ENCODE data around the gene GIGYF1.
A peak's percentile ranks its signal among the peaks of the same experiment; 100 is the strongest.

Gene GIGYF1

DNA sequence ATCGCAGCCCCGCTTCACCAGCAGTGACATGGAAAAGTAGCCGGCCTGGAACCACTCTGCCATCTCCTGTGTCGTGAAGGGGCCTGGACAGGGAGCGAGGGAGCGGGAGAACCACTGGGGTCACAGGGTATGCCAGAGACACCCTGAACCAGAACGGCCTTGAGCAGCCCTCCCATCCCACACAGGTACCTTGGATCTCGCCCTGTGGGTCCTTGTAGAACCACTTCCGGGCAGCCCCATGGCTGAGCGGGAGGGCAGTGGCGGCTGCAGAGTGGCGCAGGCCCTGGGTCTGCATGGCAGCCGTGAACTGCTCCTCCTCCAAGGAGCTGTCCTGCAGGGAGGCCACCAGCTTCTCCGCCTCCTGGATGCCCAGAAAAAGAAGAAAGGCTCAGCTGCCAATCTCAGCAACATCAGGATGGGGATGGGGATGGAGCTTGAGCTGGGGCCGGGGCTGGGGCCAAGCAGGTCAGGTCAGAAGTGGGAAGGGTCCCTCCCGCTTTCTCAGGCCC, 9.5 kb downstream of the GIGYF1 start:
- DNase-seq (ENCODE audit: low spot score), result no peak

DNA sequence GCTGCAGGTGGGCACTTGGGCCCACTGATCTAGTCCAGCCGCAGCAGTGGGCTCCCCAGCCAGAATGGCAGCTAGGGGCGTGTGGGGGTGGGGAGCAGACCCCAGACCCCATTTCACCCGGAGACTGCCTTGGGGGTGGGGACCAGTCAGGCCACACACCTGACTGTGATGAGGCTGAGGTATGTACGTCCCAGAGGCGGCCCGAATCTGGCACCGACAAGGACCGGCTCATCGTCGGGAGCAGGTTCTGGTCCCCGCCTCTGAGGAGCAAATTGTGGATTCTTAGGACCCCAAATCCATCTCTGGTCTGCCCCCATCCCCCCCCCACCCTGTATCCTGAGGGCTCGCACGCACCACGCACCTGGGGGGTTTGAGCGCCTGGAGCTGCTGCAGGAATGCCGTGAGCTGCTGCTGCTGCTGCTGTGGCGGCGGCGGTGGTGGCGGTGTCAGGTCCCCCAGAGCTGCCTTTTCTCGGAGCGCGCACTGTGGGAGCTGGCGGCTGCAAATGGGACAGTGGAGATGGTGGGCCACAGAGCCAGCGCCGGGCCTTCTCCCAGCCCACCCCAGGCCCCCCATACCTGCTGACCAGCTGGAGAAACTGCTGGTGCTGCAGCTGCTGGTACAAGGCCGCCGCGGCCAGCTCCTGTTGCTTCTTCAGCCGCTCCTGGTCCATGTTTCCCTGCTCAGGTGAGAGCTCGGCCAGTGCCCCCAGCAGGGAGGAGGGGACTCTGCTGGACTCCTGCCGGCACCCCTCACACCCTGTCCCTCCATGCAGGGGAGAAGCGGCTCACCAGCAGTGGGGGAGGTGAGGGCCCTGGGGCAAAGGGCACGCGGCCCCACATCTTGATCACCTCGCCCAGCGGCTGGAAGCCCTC, 10.2 kb downstream of the GIGYF1 start:
- DNase-seq (ENCODE audit: low spot score), result no peak

DNA sequence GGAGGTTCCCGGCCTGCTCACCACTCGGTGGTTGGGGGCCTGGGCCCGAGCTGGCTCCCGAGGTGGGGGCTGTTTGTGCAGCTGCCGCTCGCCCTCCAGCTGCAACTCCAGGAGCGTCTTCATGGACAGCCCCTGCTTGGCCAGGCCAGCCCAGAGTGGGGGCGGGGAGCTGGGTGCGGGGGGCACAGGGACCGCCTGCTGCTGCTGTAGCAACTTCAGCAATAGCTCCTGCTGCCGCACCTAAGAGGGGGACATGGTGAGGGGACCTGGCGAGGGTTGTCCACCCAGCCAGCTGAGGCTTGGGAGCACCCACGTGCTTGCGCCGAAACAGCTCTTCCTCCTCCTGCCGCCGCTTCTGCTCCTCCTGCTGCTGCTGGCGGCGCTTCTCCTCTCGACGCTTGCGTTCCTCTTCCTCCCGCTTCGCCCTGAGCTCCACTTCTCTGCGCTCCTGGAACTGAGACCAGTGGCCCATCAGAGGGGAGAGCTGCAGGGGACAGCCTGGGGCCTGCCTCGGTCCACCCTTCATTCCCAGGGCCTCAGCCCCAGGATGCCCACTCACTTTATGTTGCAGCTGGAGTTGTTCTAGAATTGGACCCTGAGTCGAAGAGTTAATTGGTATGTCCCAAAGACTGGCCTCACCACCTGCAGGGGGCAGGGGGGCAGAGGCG, 10.9 kb downstream of the GIGYF1 start:
- no peak for DNase-seq (ENCODE audit: low spot score)

DNA sequence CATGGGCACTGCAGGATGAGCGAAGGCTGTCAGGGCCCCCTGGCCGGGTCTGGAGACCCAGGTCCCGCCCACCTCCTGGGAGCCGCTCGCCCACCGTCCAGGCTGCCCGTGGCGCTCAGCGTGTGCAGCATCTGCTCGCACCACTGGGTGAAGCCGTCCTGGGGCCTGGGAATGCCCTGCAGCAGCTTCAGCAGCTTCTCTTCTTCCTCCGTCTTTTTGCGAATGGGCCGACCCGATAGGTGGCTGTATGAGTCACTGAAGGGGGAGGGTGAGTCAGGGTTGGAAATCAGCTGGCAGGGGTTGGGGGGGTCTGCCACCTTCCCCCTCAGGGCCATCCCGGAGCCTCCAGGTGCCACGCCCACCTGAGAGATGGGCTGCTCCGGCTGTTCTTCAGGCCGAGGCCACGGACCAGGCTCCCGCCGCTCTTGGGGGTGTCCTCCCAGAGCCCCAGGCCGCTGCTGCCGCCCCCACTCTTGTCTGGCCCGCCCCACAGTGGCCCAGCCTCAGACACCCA, 11.8 kb downstream of the GIGYF1 start:
- no peak for DNase-seq (ENCODE audit: low spot score)

DNA sequence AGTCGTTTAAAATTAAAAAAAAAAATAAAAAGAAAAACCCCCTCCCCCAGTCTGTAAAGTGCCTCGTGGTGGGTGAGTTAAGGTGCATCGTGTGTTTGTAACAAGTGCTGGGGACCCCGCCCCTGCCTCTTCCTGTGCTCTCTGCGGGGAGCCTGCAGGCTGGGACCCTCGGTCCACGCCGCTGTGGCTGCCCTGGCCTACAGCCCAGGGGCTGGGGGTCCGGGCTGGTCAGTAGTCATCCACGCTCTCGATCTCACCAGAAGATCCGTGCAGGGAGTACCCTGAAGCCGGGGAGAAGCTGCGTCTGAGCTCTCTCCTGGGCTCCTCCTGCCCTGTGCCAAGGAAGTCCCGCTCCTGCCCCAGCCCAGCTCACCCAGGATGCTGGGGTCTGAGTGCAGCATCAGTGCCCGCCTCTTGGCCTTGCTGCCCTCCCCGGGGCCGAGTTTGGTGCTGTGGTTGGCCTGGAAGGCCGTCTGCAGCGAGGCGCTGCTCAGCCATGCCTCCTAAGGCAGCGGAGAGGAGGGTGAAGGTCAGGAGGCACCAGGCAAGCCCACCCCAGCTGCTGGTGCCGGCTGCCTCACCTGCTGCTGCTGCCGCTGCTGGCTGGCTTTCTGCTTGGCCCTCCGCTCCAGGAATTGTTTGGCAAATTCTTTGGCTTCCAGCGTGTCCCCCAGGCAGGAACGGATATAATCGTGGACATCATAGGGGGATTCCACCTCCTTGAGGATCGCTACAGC, 12.4 kb downstream of the GIGYF1 start:
- no peak for DNase-seq (ENCODE audit: low spot score)

DNA sequence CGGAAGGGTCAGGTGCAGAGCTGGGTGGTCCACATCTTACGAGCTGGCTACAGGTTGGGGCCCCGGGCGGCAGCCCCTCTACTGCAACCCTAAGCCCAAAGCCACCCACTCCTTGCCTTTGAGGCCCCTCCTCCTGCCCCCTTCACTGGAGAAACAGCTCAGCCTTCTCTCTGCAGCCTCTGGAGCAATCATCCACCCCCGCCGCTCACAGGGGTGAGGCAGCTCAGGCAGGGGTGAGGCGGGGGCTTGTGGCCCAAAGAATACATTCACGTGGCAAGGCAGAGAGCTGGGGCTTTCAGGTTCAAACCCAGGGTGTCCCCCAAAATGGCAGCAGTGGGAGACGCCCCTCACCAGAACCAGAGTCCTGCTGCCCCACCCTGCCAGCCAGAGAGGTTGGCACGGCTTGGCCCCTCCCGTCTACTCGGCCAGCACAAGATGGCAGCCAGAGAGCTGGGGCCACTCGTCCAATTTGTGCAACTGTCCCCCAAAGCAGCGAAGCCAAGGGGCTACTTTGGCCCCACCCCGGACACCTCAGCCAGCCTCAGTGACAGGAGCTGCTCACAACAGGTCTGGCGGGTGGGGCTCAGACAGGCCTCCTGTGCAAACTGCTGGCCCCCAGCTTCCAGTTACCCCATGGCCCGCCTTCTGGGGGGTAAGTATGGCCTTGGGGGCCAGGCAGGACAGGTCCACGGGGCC, 13.3 kb downstream of the GIGYF1 start:
- no peak for DNase-seq (ENCODE audit: low spot score)

DNA sequence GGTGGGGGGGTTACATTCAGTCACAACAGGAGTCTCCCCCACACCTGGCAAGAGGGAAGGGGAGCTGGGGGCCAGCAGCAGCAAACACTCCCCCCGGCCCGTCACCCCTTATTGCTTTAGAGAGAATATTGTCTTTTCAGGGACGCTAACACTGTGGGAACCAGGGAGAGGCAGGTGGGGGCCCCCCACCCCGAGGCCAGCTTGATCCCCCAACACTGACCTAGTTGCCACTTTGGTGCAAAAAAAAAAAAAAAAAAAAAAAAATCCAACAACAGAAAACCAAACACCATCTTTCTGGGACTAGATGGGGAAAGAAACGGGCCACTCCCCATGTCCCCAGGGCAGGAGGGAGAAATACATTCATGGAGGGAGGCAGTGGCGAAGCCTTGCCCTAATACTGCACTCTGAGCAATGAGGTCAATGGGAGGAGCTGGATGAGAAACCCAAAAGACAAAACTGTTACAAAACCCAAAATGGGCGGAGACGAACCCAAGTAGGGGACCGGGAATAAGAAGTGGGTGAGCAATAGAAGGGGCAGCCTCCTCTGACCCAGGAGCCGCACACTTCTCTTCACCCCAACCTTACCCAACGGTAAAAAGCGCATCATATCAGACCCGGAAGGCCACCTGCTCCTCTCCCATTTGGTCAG, 14.0 kb downstream of the GIGYF1 start:
- DNase-seq (ENCODE audit: low spot score), result peak; percentile 42

DNA sequence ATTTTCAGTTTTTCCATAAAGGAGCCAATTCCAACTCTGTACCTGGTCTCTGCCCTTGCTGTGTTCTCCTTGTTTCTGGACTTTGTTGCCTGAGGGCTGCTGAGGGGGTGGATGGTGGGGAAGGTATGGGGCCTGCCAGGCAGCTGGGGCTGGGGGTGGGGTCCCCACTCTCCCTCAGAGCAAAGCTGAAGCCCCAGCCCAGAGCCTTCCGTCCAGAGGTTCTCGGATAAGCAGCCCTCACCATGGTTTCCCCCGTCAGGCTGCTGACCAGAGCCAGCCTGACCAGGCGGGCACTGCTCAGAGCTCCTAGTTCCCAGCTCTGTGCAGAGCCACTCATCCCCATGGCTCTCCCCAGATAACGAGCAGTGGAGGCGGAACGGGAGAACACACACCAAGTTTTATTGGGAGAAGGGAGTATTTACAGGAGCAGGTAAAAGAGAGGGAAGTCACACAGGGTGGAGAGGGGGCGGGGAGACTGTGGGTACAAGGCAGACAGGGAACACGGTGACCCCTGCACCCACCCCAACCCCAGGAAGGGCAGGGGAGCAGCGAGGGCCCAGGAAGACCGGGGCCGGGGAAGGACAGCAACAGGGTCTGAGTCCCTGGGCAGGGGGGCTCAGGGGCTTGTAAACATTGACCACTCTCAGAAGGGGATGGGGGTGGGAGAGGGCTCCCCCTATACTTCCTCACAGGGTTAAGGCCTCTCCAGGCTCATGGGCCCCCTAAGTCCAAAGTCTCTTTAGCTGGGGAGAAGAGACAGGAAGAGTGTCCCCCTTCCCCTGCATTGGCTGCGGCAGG, 14.7 kb downstream of the GIGYF1 start:
- no peak for DNase-seq (ENCODE audit: low spot score)

DNA sequence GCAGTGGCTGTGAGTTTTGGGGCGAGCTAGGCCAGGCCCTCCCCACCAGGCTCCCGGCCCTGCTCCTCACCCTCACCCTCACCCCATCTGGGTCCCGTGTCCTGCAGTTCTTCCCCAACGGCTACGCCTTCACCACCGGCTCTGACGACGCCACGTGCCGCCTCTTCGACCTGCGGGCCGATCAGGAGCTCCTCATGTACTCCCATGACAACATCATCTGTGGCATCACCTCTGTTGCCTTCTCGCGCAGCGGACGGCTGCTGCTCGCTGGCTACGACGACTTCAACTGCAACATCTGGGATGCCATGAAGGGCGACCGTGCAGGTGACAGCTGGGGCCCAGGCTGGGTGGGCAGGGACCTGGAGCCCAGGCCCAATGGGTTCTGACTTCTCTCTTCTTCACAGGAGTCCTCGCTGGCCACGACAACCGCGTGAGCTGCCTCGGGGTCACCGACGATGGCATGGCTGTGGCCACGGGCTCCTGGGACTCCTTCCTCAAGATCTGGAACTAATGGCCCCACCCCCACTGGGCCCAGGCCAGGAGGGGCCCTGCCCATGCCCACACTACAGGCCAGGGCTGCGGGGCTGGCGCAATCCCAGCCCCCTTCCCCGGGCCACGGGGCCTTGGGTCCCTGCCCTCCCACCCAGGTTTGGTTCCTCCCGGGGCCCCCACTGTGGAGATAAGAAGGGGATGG, 15.6 kb downstream of the GIGYF1 start:
- DNase-seq (ENCODE audit: low spot score), result peak; percentile 59

DNA sequence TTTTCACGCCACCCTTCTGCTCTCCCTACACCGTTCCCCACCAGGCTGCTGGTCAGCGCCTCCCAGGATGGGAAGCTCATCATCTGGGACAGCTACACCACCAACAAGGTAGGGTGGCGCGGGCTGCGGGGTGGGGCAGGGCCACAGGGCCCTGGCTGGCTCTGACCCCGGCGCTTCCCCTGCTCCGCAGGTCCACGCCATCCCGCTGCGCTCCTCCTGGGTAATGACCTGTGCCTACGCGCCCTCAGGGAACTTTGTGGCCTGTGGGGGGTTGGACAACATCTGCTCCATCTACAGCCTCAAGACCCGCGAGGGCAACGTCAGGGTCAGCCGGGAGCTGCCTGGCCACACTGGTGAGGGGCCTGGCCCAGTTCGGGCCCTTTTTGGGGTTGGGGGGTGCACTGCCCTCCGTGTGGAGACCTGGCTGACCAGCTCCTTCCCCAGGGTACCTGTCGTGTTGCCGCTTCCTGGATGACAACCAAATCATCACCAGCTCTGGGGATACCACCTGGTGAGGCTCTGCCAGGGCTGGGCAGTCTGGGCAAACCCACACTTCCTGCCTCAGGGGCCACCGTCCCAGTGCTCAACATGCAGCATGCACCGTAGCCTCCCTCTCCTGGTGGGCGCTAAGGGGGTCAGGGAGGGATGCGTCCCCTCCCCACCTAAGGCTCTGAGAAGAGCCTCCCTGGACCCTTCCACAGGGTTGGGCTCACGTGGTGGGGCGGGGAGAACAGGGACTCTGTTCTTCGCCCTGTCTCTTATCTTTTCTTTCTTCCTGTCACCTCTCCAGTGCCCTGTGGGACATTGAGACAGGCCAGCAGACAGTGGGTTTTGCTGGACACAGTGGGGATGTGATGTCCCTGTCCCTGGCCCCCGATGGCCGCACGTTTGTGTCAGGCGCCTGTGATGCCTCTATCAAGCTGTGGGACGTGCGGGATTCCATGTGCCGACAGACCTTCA, 16.5 kb downstream of the GIGYF1 start:
- no peak for DNase-seq (ENCODE audit: low spot score)

DNA sequence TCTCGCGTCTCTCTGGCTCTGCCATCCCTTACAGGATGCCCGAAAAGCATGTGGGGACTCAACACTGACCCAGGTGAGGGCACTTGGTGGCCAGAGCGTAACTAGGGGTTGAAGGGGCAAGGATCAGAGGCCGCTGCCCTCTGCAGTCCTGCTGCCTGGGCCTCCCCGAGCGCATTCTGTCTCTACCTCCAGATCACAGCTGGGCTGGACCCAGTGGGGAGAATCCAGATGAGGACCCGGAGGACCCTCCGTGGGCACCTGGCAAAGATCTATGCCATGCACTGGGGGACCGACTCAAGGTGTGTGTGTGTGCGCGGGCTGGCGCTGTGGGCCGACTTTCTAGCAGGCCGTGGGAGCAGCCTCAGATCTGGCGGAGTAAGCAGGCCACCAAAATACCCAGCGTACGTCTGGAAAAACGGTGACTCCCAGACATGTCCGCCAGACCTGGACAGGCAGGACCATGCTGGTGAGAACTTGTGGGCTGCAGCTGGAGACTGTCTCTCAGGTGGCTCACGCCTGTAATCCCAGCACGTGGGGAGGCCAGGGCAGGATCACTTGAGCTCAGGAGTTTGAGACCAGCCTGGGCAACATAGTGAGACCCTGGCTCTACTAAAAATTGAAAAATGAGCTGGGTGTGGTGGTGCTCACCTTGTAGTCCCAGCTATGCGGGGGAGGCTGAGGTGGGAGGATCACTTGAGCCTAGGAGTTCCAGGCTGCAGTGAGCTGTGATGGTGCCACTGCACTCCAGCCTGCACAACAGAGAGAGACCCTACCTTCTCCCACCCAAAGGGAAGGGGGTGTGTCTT, 17.3 kb downstream of the GIGYF1 start:
- DNase-seq (ENCODE audit: low spot score), result no peak

DNA sequence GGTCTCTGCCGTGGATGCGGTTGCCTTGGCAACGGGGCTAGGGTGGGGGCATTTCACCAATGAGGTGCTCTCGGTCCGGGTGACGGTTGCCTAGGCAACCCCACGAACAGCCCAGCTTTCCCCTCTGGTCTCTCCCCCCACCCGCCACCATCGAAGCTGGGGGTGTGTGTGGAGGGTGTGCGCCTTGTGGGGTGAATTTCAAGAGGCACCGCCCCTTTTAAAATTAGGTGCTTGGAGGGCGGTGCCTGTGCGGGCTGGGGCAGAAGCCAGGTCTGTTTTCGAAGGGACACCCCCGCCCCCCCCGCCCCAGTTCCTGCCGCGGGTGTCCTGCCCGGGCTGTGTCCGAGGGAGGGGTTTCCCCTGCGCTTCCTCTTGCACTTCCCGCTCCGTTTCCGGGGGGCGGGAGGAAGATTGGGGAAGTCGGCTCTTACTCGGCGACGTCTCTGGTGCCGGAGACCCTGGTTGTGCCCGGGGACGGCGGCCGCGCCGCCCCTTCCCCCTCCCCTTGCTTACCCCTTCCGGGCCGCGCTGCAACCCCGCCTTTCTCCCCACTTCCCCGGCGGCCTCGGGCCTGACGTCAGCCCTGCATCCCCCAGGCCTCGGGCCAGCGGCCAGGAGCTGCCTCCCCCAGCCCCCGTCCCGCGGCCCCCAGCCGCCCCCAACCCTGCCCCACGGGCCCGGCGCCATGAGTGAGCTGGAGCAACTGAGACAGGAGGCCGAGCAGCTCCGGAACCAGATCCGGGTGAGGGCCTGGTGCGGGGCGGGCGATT, 18.3 kb downstream of the GIGYF1 start:
- DNase-seq (ENCODE audit: low spot score), result peak; percentile 94

DNA sequence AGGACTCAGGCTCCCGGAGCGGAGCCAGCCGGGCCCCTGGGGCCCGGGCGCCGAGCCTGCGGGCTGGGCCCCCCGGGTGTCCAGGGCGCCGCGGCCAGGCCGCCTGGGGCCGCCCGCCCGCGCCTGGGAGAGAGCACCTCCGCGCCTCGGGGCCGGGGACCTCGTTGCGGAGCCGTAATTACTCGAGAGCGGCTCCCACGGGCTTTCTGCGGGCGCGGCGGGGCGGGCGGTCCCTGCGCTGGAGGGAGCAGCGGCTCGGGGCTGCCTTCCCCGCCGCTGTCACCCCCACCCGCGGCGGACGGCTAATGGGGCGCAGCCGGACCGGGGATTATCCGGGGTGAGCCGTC, 19.0 kb downstream of the GIGYF1 start:
- DNase-seq (ENCODE audit: low spot score), result peak; percentile 59

DNA sequence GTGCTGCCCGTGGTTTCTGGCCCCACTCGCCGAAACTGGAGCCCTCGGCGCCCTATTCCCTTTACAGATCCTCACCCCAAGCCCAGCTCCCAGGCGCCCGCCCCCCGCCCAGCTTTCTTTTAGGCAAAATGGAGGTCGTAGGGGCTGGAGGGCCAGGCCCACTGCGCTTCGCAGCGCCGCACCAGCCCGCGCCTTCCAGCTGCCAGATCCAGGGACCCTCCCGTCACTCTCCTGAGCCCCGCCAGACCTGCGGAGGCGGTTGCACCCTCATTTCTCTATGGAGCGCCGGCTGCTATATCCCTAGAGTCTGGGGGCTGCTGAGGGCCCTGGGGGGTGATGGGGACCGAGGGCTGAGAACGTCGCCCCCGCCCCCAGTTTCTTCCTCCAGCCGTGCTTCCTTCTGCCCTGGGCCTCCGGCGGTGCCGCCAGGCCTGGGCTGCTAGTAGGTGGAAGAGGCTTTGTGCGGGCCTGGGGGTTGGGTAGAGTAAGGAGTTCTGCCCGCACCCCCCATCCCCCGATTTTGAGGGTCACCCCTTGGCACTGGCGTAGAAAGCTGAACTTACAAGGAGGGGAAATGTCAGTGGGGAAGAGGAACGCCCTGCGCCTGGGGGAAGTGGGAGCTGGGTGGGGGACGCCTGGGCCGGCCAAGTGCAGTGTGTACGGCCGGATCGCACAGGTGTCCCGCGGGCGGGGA, 19.5 kb downstream of the GIGYF1 start:
- peak; percentile 70 for DNase-seq (ENCODE audit: low spot score)

DNA sequence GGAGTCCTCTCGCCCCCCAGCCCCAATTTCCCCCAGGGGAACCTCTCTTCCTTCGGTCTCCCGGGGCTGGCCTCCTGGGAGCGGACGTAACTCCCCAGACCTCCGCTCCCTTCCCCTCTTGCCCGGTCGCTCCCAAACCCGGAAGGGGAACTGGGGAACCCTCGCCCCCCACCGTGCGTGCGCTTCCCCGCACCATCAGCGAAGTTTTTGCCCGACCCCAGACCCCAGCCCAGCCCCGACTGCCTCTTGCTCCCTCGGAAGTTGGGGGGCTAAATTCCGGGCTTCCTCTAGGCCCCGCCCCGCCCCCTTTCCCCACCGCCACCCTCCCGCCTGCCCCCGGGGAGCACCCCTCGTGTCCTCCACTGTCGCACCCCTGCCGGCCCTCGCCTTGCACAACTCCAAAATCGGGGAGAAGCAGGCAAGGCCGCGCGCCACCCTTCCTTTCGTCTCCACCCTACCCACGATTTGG, 20.1 kb downstream of the GIGYF1 start:
- peak; percentile 58 for DNase-seq (ENCODE audit: low spot score)

DNA sequence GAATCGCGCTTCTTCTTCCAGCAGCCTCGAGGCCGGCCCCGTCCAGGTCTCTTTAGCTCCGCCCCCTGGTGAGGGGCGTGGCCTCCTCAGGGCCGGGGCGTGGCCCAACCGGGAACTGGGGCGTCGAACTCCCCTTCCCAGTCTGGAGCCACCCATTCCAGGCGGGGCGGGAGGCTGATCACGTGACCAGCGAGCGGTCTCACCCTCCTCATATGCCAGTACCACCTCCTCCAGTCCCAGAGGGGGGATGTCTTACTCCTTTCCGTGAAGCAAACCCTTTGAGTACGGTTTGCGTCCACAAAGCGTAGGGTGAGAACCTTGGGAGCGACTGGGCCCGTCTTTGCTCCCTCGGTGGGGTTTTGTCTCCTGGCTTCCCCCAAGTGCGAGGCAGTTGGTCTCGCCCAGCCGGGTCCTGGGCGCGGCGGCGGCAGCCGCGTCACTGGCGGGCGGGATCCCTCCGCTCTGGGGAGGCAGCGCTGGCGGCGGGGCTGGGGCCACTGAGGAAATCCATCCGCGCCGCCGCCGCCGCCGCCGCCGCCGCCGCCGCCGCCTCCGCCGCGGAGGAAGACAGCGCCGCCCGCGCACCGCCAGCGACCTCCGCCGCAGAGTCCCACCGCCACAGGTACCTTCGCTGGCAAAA, 20.6 kb downstream of the GIGYF1 start, which contains the start of gene GNB2:
TSS of gene GNB2 (plus strand) at position 439 of the 640 bp plus-strand sequence. CDS start 2,526 bp downstream, outside the sequence.
- DNase-seq (ENCODE audit: low spot score), result peak; percentile 99

Data from NAMALWA (cell line).